Measurements from ENCODE around the gene CD2.

Gene CD2

GRCh38 chr1:116739371-116740012 is 14.7 kb upstream of the CD2 start:
- peak overlapping the region; percentile 28 for H3K4me3 ChIP-seq (ENCODE audit: low read depth, low read length)
- TF ChIP-seq CTCF (IDR thresholded peaks at IDR 0.05; ENCODE audit: insufficient read depth, low read depth, low read length, missing control alignments), result no peak
- no peak for DNase-seq (ENCODE audit: low read depth)

GRCh38 chr1:116740296-116740695 is 13.9 kb upstream of the CD2 start:
- no peak for DNase-seq (ENCODE audit: low read depth)
- no peak for TF ChIP-seq CTCF (IDR thresholded peaks at IDR 0.05; ENCODE audit: insufficient read depth, low read depth, low read length, missing control alignments)
- no peak overlapping the region for H3K4me3 ChIP-seq (ENCODE audit: low read depth, low read length)

DNA sequence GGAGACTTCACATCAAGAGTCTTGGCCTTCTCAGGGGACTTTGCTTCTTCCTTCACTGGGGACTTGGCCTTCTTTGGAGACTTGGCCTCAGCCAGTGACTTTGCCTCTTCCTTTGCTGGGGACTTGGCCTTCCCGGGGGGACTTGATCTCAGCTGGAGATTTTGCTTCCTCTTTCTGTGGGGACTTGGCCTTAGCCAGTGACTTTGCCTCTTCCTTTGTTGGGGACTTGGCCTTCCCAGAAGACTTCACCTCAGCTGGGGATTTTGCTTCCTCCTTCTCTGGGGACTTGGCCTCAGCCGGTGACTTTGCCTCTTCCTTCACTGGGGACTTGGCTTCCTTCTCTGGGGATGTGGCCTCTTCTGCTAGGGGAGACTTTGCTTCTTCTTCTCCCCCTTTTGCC is 13.5 kb upstream of the CD2 start:
- no peak for DNase-seq (ENCODE audit: low read depth)
- TF ChIP-seq CTCF (IDR thresholded peaks at IDR 0.05; ENCODE audit: insufficient read depth, low read depth, low read length, missing control alignments), result no peak
- H3K4me3 ChIP-seq (ENCODE audit: low read depth, low read length), result no peak overlapping the region

DNA sequence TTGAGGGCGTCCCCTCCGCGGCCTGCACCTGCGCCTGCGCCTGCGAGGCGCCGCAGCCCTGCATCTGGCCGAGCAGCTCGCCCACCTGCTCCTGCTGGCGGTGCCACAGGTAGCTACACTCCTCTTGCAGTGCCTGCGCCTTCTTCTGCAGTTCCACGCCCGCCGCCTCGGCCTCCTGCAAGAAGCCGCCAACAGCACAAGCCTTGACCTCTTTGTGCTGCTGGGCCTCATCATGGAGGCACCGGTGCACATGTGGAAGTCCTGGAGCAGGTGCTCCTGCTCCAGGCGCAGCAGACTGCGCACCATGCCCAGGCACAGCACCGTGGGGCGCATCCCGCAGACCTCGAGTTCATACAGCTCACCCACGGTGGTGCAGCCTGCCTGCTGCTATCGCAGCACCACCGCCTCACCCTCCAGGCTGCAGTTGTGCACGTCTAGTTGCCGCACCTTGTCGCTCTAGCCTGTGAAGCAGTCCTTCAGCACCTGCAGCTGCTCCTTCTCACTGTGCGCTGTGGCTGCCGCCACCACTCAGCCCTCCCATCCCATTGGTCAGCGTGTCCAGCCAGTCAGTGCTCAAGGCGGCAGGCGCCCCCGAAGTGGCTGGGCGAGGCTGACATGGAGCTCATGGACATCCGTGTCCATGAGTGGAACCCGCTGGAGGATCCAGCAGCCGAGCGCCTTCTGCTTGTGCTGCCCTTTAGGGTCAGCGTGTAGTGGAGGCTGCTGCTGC is 12.2 kb upstream of the CD2 start:
- no peak for TF ChIP-seq CTCF (IDR thresholded peaks at IDR 0.05; ENCODE audit: insufficient read depth, low read depth, low read length, missing control alignments)
- no peak for DNase-seq (ENCODE audit: low read depth)
- no peak overlapping the region for H3K4me3 ChIP-seq (ENCODE audit: low read depth, low read length)

- no peak for TF ChIP-seq CTCF (IDR thresholded peaks at IDR 0.05; ENCODE audit: insufficient read depth, low read depth, low read length, missing control alignments)
Observed at GRCh38 chr1:116743535-116743934, 10.7 kb upstream of the CD2 start.

DNA sequence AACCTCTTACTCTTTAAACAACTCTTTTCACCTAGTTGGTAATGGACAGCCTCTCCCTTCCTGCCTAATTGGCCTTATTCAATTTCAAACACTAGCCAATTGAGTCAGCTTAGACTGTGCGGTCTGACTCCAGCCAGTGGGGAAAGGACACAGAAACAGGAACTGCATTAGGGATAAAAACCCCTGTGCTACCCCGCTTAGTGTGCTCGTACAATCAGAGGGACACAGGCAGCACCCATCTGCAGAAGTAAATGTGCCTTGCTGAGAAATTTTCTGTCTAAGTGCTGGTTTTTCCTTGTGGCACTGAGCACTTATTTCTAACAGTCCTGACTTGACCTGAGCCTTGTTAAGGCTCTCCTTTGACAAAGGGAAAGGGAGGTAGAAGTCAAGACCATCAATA is 6.0 kb upstream of the CD2 start:
- DNase-seq (ENCODE audit: low read depth), result no peak
- TF ChIP-seq CTCF (IDR thresholded peaks at IDR 0.05; ENCODE audit: insufficient read depth, low read depth, low read length, missing control alignments), result no peak
- no peak overlapping the region for H3K4me3 ChIP-seq (ENCODE audit: low read depth, low read length)

More at GRCh38 chr1:116743535-116743934, 10.7 kb upstream of the CD2 start:
- DNase-seq (ENCODE audit: low read depth), result no peak
- no peak overlapping the region for H3K4me3 ChIP-seq (ENCODE audit: low read depth, low read length)

Data from GM12865 (cell line).